Neural cell (in vitro differentiated cells): ENCODE data around the gene SSX4. TPM values are rescaled to one million over a fixed set of nuclear protein-coding genes. Genes with fewer than 3 reads are reported as not detected.
"Not testable (repeated sequence)": the region's sequence is repeated elsewhere in the genome, so short reads cannot be mapped to it uniquely, and the experiment has no call there.

Source experiments
- H2AFZ ChIP-seq: fragments of 200-600, 300-800 bp; sonication (generic), shearing (Covaris generic); 2 replicates; pipeline ENCODE4 v1.6.0; 2014; ENCODE audit warnings: low read depth, mild to moderate bottlenecking, antibody characterized with exemption, low read length, moderate library complexity
- H3F3A ChIP-seq: fragments of 200-600 bp; shearing (Covaris generic); 2 replicates; pipeline ENCODE4 v1.6.1; 2016; ENCODE audit warnings: mild to moderate bottlenecking, moderate library complexity, mixed read lengths, antibody characterized with exemption, low read length; ENCODE audit not compliant: insufficient read depth, poor library complexity, severe bottlenecking
- H3K27ac ChIP-seq: fragments of 200-600, 300-800 bp; sonication (generic), shearing (Covaris generic); 2 replicates; pipeline ENCODE4 v1.5.1; 2014; ENCODE audit warnings: mild to moderate bottlenecking, low read length, moderate library complexity
- H3K27me3 ChIP-seq: fragments of 300-800, 200-600 bp; sonication (generic), shearing (Covaris generic); 2 replicates; pipeline ENCODE4 v1.6.0; 2014; ENCODE audit warnings: mild to moderate bottlenecking, low read depth, low read length, moderate library complexity; ENCODE audit not compliant: insufficient read depth
- H3K36me3 ChIP-seq: fragments of 300-800, 200-600 bp; sonication (generic), shearing (Covaris generic); 2 replicates; pipeline ENCODE4 v1.5.1; 2014; ENCODE audit warnings: mild to moderate bottlenecking, antibody characterized with exemption, low read length, moderate library complexity; ENCODE audit not compliant: insufficient read depth
- H3K4me2 ChIP-seq: fragments of 300-800, 200-600 bp; sonication (generic), shearing (Covaris generic); 2 replicates; pipeline ENCODE4 v1.6.0; 2014; ENCODE audit warnings: mild to moderate bottlenecking, low read length
- H3K4me3 ChIP-seq: fragments of 300-800, 200-600 bp; sonication (generic), shearing (Covaris generic); 2 replicates; pipeline ENCODE4 v1.5.1; 2014; ENCODE audit warnings: mild to moderate bottlenecking, low read length, moderate library complexity
- H3K79me2 ChIP-seq: fragments of 200-600 bp; shearing (Covaris generic); replicated peaks from 2 replicates; pipeline ENCODE4 v1.6.0; 2014; ENCODE audit warnings: mild to moderate bottlenecking, low read length, moderate library complexity; ENCODE audit not compliant: insufficient read depth
- H3K9ac ChIP-seq: fragments of 300-800, 200-600 bp; sonication (generic), shearing (Covaris generic); 2 replicates; pipeline ENCODE4 v1.6.1; 2016; ENCODE audit warnings: mild to moderate bottlenecking, low read length, mixed read lengths
- H3K9me2 ChIP-seq: fragments of 200-600 bp; shearing (Covaris generic); 2 replicates; pipeline ENCODE4 v1.6.1; 2016; ENCODE audit warnings: mild to moderate bottlenecking, low read length, mixed read lengths; ENCODE audit not compliant: insufficient read depth
- H3K9me3 ChIP-seq: fragments of 200-600, 300-800 bp; sonication (generic), shearing (Covaris generic); 2 replicates; pipeline ENCODE4 v1.6.1; 2016; ENCODE audit warnings: mild to moderate bottlenecking, mixed run types, low read length, moderate library complexity, mixed read lengths
- H4K20me1 ChIP-seq: fragments of 200-600 bp; shearing (Covaris generic); 2 replicates; pipeline ENCODE4 v1.6.1; 2016; ENCODE audit warnings: mild to moderate bottlenecking, mixed run types; ENCODE audit not compliant: insufficient read depth
- CTCF ChIP-seq: fragments of 450-650 bp; IDR thresholded peaks from 2 replicates; pipeline ENCODE4 v1.5.1; 2014; ENCODE audit warnings: antibody characterized with exemption, mild to moderate bottlenecking, moderate library complexity; ENCODE audit not compliant: poor library complexity, severe bottlenecking
- EP300 ChIP-seq: fragments of 450-650 bp; conservative IDR thresholded peaks from 2 replicates; pipeline ENCODE4 v1.6.1; 2014; ENCODE audit warnings: antibody characterized with exemption, mild to moderate bottlenecking, moderate library complexity; ENCODE audit not compliant: poor library complexity, severe bottlenecking
- EZH2 ChIP-seq: fragments of 200-600, 300-800 bp; shearing (Covaris generic), sonication (generic); IDR thresholded peaks from 2 replicates; pipeline ENCODE4 v1.6.1; 2014; ENCODE audit warnings: antibody characterized with exemption, low read length, borderline replicate concordance, mild to moderate bottlenecking; ENCODE audit not compliant: insufficient read depth, poor library complexity, severe bottlenecking
- MXI1 ChIP-seq: fragments of 450-650 bp; conservative IDR thresholded peaks from 2 replicates; pipeline ENCODE4 v1.6.1; 2014; ENCODE audit warnings: antibody characterized with exemption, mild to moderate bottlenecking; ENCODE audit not compliant: poor library complexity, severe bottlenecking
- POLR2AphosphoS5 ChIP-seq: IDR thresholded peaks from 2 replicates; pipeline ENCODE4 v1.6.1; 2012
- RAD21 ChIP-seq: fragments of 450-650 bp; conservative IDR thresholded peaks from 2 replicates; pipeline ENCODE4 v1.6.1; 2014; ENCODE audit warnings: antibody characterized with exemption, mild to moderate bottlenecking, moderate library complexity
- REST ChIP-seq: IDR thresholded peaks from 2 replicates; pipeline ENCODE4 v1.6.1; 2012; ENCODE audit warnings: borderline replicate concordance
- SMC3 ChIP-seq: fragments of 450-650 bp; conservative IDR thresholded peaks from 2 replicates; pipeline ENCODE4 v1.6.1; 2014; ENCODE audit warnings: antibody characterized with exemption, mild to moderate bottlenecking, moderate library complexity; ENCODE audit not compliant: poor library complexity
- TAF1 ChIP-seq: IDR thresholded peaks from 2 replicates; pipeline ENCODE4 v1.6.1; 2012; ENCODE audit warnings: low read depth
- polyA minus RNA-seq: library from RNA; depleted of rRNA, polyadenylated mRNA; stranded (reverse); fragments of >200 nt; gene quantifications from 2 replicates; pipeline ENCODE4 v1.2.3, GENCODE V29; 2014
- polyA plus RNA-seq: library from polyadenylated mRNA; depleted of rRNA; stranded (reverse); fragments of >200 nt; gene quantifications from 2 replicates; pipeline ENCODE4 v1.2.3, GENCODE V29; 2014

Gene SSX4
- not detected in 2 replicates for polyA plus RNA-seq
- polyA minus RNA-seq, result not detected in 2 replicates

DNA sequence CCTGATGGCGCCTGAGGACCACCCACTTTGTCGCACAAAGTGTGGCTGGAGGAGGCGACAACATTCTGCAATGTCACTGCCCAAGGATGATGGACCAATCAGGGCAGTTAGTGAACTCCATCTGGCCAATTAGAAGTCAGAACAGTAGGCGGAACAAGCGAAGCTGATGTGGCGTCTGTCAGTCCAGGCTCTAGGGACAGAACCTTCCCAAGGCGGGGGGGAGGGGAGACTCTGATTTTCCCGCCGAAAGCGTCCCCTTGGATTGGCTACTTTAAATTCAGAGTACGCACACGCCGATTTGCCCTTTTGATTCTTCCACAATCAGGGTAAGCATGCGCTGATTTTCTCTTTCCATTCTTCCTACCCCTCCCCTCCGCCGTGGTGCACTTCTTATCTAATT, at the start of gene SSX4:
Gene SSX4, plus strand, starts transcription at position 301 of the 400 bp plus-strand sequence. CDS start 515 bp downstream, outside the sequence.
- not testable (repeated sequence) for H3K4me2 ChIP-seq, H3K9ac ChIP-seq, H3K27ac ChIP-seq, H3K9me3 ChIP-seq, H2AFZ ChIP-seq, H3K36me3 ChIP-seq, H4K20me1 ChIP-seq, H3K79me2 ChIP-seq, H3K4me3 ChIP-seq, H3F3A ChIP-seq, H3K27me3 ChIP-seq, H3K9me2 ChIP-seq

GRCh38 chrX:48346059-48346458, 37.3 kb upstream of the SSX4 start:
- H3K27ac ChIP-seq, H3K9me2 ChIP-seq, H3K9ac ChIP-seq, H3K36me3 ChIP-seq, H3K27me3 ChIP-seq, H3K79me2 ChIP-seq, H3K9me3 ChIP-seq, H2AFZ ChIP-seq, H3K4me2 ChIP-seq, H3F3A ChIP-seq, H4K20me1 ChIP-seq, H3K4me3 ChIP-seq: not testable (repeated sequence)

DNA sequence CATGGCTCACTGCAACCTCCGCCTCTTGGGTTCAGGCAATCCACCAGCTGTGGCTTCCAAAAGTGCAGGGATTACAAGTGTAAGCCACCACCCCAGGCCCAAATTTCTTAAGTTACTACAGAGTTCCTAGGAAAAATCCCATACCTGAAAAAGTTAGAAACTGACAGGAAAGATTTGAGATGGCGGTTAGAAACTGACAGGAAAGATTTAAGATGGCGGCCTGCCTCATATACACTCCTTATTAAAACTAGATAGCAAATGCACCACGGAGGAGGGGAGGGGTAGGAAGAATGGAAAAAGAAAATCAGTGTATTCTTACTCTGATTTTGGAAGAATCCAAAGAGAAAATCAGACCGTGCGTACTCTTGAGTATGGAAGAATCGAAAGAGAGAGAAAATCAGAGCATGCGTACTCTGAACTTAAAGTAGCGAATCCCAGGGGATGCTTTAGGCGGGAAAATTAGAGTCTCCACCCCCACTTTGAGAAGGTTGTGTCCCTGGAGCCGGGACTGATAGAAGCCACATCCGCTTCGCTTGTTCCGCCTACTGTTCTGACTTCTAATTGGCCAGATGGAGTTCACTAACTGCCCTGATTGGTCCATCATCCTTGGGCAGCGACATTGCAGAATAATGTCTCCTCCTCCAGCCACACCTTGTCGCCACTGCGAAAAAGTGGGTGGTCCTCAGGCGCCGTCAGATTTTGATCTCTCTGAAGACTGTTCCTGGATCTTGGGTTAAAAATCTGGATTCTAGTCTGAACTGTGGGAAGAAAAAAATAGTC, 26.8 kb upstream of the SSX4 start, which contains the start of gene SSX3:
Gene SSX3, minus strand, starts transcription at position 389 of the 780 bp plus-strand sequence. CDS start 1,454 bp downstream, outside the sequence.
- H3K27ac ChIP-seq, H3K9me2 ChIP-seq, H3K79me2 ChIP-seq: not testable (repeated sequence)

DNA sequence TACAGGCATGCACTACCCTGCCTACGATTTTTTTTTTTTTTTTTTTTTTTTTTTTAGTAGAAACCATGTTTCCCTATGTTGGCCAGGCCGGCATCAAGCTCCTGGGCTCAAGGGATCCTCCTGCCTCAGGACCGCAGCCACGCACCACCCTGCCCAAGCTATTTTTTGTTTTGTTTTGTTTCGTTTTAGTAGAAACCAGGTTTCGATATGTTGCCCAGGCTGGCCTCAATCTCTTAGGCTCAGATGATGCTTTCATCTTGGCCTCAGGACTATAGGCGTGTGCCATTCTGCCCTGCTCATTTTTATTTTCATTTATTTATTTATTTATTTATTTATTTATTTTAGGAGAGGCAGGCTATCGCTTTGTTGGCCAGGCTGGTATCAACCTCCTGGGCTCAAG, 25.7 kb upstream of the SSX4 start:
- no peak overlapping the region for H3K27ac ChIP-seq
- H3K9ac ChIP-seq, result no peak overlapping the region
- H4K20me1 ChIP-seq, result no peaks in the 10 kb centered on the region
- no peaks in the 10 kb centered on the region for H3K9me2 ChIP-seq
- H3K9me3 ChIP-seq, result no peaks in the 10 kb centered on the region
- no peaks in the 10 kb centered on the region for H3K79me2 ChIP-seq
- H3F3A ChIP-seq, result no peaks in the 10 kb centered on the region
- H3K27me3 ChIP-seq, result no peaks in the 10 kb centered on the region
- no peaks in the 10 kb centered on the region for H3K36me3 ChIP-seq
- no peak overlapping the region for H2AFZ ChIP-seq
- H3K4me2 ChIP-seq, result no peak overlapping the region
- no peak overlapping the region for H3K4me3 ChIP-seq
- TF ChIP-seq MXI1 (no peak), CTCF (no peak), SMC3 (no peak), RAD21 (no peak), EZH2 (no peak), EP300 (no peak), POLR2AphosphoS5 (no peak), REST (no peak), TAF1 (no peak)

More for the DNA sequence above, 26.8 kb upstream of the SSX4 start, which contains the start of gene SSX3:
- not testable (repeated sequence) for H3K4me2 ChIP-seq, H3K9ac ChIP-seq, H3K27me3 ChIP-seq, H2AFZ ChIP-seq, H3F3A ChIP-seq, H3K4me3 ChIP-seq, H3K9me3 ChIP-seq, H4K20me1 ChIP-seq, H3K36me3 ChIP-seq

DNA sequence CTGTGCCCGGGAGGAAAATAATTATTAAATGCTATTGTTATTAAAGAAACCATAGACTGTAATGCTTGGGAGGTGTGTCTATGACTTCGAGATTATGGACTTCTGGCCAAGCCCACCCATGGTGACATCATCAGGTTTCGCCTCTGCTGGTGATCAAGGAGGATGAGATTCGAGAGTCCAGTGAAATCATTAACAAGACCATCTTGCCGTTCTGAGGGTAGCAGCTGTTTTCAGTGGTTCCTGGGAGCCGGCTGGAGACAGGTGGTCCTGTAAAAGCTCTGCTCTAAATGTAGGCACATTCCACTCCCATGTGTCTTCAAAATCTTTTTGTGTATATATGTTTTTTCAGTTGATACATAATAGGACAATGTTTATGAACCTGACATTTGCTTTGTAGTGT, 24.1 kb upstream of the SSX4 start:
- not testable (repeated sequence) for H3K9ac ChIP-seq, H4K20me1 ChIP-seq, H3K4me2 ChIP-seq, H3F3A ChIP-seq, H3K36me3 ChIP-seq, H3K27me3 ChIP-seq, H3K9me2 ChIP-seq, H3K4me3 ChIP-seq, H3K9me3 ChIP-seq, H3K27ac ChIP-seq, H2AFZ ChIP-seq, H3K79me2 ChIP-seq
